Measurements from ENCODE around the gene FGD6.
"Not testable (repeated sequence)": the region's sequence is repeated elsewhere in the genome, so short reads cannot be mapped to it uniquely, and the experiment has no call there.

FGD6 gene

DNA sequence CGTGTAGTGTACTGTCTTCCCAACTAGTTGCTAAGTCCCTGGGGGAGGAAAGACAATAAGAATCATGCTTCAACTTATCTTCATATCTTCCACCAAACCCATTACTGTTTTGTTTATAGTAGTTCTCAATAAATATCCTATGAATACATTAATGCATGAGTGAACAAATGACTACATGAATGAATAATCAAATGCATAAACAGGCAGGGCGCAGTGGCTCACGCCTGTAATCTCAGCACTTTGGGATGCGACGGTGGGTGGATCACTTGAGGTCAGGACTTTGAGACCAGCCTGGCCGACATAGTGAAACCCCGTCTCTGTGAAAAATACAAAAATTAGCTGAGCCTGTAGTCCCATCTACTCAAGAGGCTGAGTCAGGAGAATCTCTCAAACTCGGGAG, 111.7 kb downstream of the FGD6 start:
- no peak overlapping the region for H2AFZ ChIP-seq (ENCODE audit: low read length)
- H3K4me2 ChIP-seq (ENCODE audit: low read length): no peak overlapping the region
- H3K9me2 ChIP-seq (ENCODE audit: low read depth, low read length): no peaks in the 10 kb centered on the region
- no peaks in the 10 kb centered on the region for H3K9me3 ChIP-seq (ENCODE audit: low read length)
- TF ChIP-seq EZH2 (IDR thresholded peaks at IDR 0.05; ENCODE audit: borderline replicate concordance, low read length) (no peak), CTCF (IDR thresholded peaks at IDR 0.05; ENCODE audit: low read length) (no peak)
- no peak overlapping the region for H3K27ac ChIP-seq (ENCODE audit: low read depth, low read length, poor library complexity, severe bottlenecking)
- H4K20me1 ChIP-seq (ENCODE audit: insufficient read depth, low read length): no peaks in the 10 kb centered on the region
- H3K4me1 ChIP-seq (ENCODE audit: insufficient read depth, low read length, severe bottlenecking): no peaks in the 10 kb centered on the region
- no peaks in the 10 kb centered on the region for H3K36me3 ChIP-seq (ENCODE audit: insufficient read depth, low read length)
- H3K4me3 ChIP-seq (ENCODE audit: low read depth, low read length, poor library complexity, severe bottlenecking): no peak overlapping the region
- H3F3A ChIP-seq (ENCODE audit: insufficient read depth, low read length): no peaks in the 10 kb centered on the region
- no peaks in the 10 kb centered on the region for H3K79me2 ChIP-seq (ENCODE audit: insufficient read depth, low read length)
- no peak overlapping the region for H3K9ac ChIP-seq (ENCODE audit: low read length)
- H3K27me3 ChIP-seq (ENCODE audit: insufficient read depth, low read length): no peaks in the 10 kb centered on the region

- H3K4me2 ChIP-seq (ENCODE audit: low read length): no peak overlapping the region
- no peaks in the 10 kb centered on the region for H4K20me1 ChIP-seq (ENCODE audit: insufficient read depth, low read length)
- H3K36me3 ChIP-seq (ENCODE audit: insufficient read depth, low read length): no peaks in the 10 kb centered on the region
- H3F3A ChIP-seq (ENCODE audit: insufficient read depth, low read length): no peaks in the 10 kb centered on the region
- no peaks in the 10 kb centered on the region for H3K79me2 ChIP-seq (ENCODE audit: insufficient read depth, low read length)
- no peak overlapping the region for H3K4me3 ChIP-seq (ENCODE audit: low read depth, low read length, poor library complexity, severe bottlenecking)
- no peaks in the 10 kb centered on the region for H3K4me1 ChIP-seq (ENCODE audit: insufficient read depth, low read length, severe bottlenecking)
- no peak overlapping the region for H3K27ac ChIP-seq (ENCODE audit: low read depth, low read length, poor library complexity, severe bottlenecking)
- H3K9ac ChIP-seq (ENCODE audit: low read length): no peak overlapping the region
- H2AFZ ChIP-seq (ENCODE audit: low read length): no peak overlapping the region
- no peaks in the 10 kb centered on the region for H3K27me3 ChIP-seq (ENCODE audit: insufficient read depth, low read length)
- H3K9me3 ChIP-seq (ENCODE audit: low read length): no peaks in the 10 kb centered on the region
- TF ChIP-seq CTCF (IDR thresholded peaks at IDR 0.05; ENCODE audit: low read length): no peak
- no peak for TF ChIP-seq EZH2 (IDR thresholded peaks at IDR 0.05; ENCODE audit: borderline replicate concordance, low read length)
- no peaks in the 10 kb centered on the region for H3K9me2 ChIP-seq (ENCODE audit: low read depth, low read length)
Observed at GRCh38 chr12:95104919-95105452, 112.3 kb downstream of the FGD6 start.

GRCh38 chr12:95102916-95103671, 114.2 kb downstream of the FGD6 start:
- Histone ChIP-seq H3K9me2 (ENCODE audit: low read depth, low read length) (no peaks in the 10 kb centered on the region), H3K9me3 (ENCODE audit: low read length) (no peaks in the 10 kb centered on the region), H3F3A (ENCODE audit: insufficient read depth, low read length) (no peaks in the 10 kb centered on the region), H3K9ac (ENCODE audit: low read length) (no peak overlapping the region), H3K4me1 (ENCODE audit: insufficient read depth, low read length, severe bottlenecking) (no peaks in the 10 kb centered on the region), H2AFZ (ENCODE audit: low read length) (no peak overlapping the region), H3K4me2 (ENCODE audit: low read length) (no peak overlapping the region), H3K36me3 (ENCODE audit: insufficient read depth, low read length) (no peaks in the 10 kb centered on the region), H3K79me2 (ENCODE audit: insufficient read depth, low read length) (no peaks in the 10 kb centered on the region), H4K20me1 (ENCODE audit: insufficient read depth, low read length) (no peaks in the 10 kb centered on the region), H3K4me3 (ENCODE audit: low read depth, low read length, poor library complexity, severe bottlenecking) (no peak overlapping the region), H3K27me3 (ENCODE audit: insufficient read depth, low read length) (no peaks in the 10 kb centered on the region), H3K27ac (ENCODE audit: low read depth, low read length, poor library complexity, severe bottlenecking) (no peak overlapping the region)
- TF ChIP-seq CTCF (IDR thresholded peaks at IDR 0.05; ENCODE audit: low read length) (no peak), EZH2 (IDR thresholded peaks at IDR 0.05; ENCODE audit: borderline replicate concordance, low read length) (no peak)

DNA sequence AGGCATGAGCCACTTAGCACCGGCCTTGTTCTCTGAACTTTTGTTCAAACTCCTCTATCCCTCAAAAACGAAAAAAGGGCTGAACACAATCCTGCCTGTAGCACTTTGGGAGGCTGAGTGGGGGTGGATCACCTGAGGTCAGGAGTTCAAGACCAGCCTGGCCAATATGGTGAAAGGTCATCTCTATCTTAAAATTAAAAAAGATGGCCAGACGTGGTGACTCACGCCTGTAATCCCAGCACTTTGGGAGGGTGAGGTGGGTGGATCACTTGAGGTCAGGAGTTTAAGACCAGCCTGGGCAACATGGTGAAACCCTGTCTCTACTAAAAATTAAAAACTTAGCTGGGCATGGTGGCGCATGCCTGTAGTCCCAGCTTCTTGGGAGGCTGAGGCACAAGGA, 115.3 kb downstream of the FGD6 start:
- H3K27ac ChIP-seq (ENCODE audit: low read depth, low read length, poor library complexity, severe bottlenecking); H2AFZ ChIP-seq (ENCODE audit: low read length); H3K4me1 ChIP-seq (ENCODE audit: insufficient read depth, low read length, severe bottlenecking); H3K4me2 ChIP-seq (ENCODE audit: low read length); H3K36me3 ChIP-seq (ENCODE audit: insufficient read depth, low read length); H3K27me3 ChIP-seq (ENCODE audit: insufficient read depth, low read length); H3K9ac ChIP-seq (ENCODE audit: low read length); H3K9me2 ChIP-seq (ENCODE audit: low read depth, low read length); H3K79me2 ChIP-seq (ENCODE audit: insufficient read depth, low read length); H3K9me3 ChIP-seq (ENCODE audit: low read length); H4K20me1 ChIP-seq (ENCODE audit: insufficient read depth, low read length); H3F3A ChIP-seq (ENCODE audit: insufficient read depth, low read length); H3K4me3 ChIP-seq (ENCODE audit: low read depth, low read length, poor library complexity, severe bottlenecking): not testable (repeated sequence)
